Endothelial cell of umbilical vein (primary cell): ENCODE measurements around the gene TBCE.

ENCODE experiments used
- EZH2 ChIP-seq: IDR thresholded peaks from 2 replicates; pipeline ENCODE4 v1.6.1; 2012; ENCODE audit warnings: borderline replicate concordance, low read depth, mild to moderate bottlenecking, moderate library complexity, low read length, inconsistent platforms; ENCODE audit not compliant: severe bottlenecking
- FOS ChIP-seq: IDR thresholded peaks from 2 replicates; pipeline ENCODE4 v1.6.1; 2011; ENCODE audit warnings: mild to moderate bottlenecking, low read length, moderate library complexity, borderline replicate concordance; ENCODE audit not compliant: insufficient read depth
- JUN ChIP-seq: IDR thresholded peaks from 2 replicates; pipeline ENCODE4 v1.6.1; 2011; ENCODE audit warnings: borderline replicate concordance, low read depth; ENCODE audit not compliant: insufficient read length, insufficient read depth
- MAX ChIP-seq: IDR thresholded peaks from 2 replicates; pipeline ENCODE4 v1.6.1; 2011; ENCODE audit not compliant: insufficient read depth, insufficient read length
- MYC ChIP-seq: IDR thresholded peaks from one replicate; pipeline ENCODE4 v1.6.1; 2011; ENCODE audit warnings: mild to moderate bottlenecking, low read depth, low read length
- POLR2A ChIP-seq: IDR thresholded peaks from 2 replicates; pipeline ENCODE4 v1.6.1; 2012; ENCODE audit warnings: low read depth, mild to moderate bottlenecking, control low read depth, low read length
- POLR2AphosphoS5 ChIP-seq: IDR thresholded peaks from 2 replicates; pipeline ENCODE4 v1.6.1; 2012; ENCODE audit warnings: low read depth, mild to moderate bottlenecking, control low read depth, low read length, moderate library complexity; ENCODE audit not compliant: insufficient read depth
- TF ChIP-seq, protein P1 (sequence below), 2 donors: IDR thresholded peaks; 1 replicate in 1 of 2; 2 replicates in 1 of 2; pipeline ENCODE4 v1.5.1; 2011; ENCODE audit warnings: low read length in 2 of 2, mild to moderate bottlenecking in 2 of 2, moderate library complexity in 2 of 2, control low read depth in 1 of 2, inconsistent platforms in 1 of 2, low read depth in 1 of 2; ENCODE audit not compliant: insufficient read depth in 1 of 2; ENCODE audit errors: extremely low read depth in 1 of 2

GRCh38 chr1:235367000-235367908 lies at the start of gene TBCE:
- TF ChIP-seq, protein P1, sequence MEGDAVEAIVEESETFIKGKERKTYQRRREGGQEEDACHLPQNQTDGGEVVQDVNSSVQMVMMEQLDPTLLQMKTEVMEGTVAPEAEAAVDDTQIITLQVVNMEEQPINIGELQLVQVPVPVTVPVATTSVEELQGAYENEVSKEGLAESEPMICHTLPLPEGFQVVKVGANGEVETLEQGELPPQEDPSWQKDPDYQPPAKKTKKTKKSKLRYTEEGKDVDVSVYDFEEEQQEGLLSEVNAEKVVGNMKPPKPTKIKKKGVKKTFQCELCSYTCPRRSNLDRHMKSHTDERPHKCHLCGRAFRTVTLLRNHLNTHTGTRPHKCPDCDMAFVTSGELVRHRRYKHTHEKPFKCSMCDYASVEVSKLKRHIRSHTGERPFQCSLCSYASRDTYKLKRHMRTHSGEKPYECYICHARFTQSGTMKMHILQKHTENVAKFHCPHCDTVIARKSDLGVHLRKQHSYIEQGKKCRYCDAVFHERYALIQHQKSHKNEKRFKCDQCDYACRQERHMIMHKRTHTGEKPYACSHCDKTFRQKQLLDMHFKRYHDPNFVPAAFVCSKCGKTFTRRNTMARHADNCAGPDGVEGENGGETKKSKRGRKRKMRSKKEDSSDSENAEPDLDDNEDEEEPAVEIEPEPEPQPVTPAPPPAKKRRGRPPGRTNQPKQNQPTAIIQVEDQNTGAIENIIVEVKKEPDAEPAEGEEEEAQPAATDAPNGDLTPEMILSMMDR (IDR thresholded peaks at IDR 0.05; ENCODE audit: extremely low read depth in 1 of 2, insufficient read depth in 1 of 2, low read depth in 1 of 2, low read length in 2 of 2) = peak in 1 of 2 donors; percentile 14
- no peak for TF ChIP-seq EZH2
- no peak for TF ChIP-seq MYC
- peak; percentile 97 for TF ChIP-seq POLR2AphosphoS5
- TF ChIP-seq JUN = no peak
- TF ChIP-seq MAX = peak; percentile 49
- TF ChIP-seq POLR2A = peak; percentile 95
- no peak for TF ChIP-seq FOS
